Measurements from ENCODE around the gene H2BK1.

Gene H2BK1

GRCh38 chr7:151168003-151168786 is 42.1 kb downstream of the H2BK1 start:
- Histone ChIP-seq H3K27me3 (replicated peaks) (peaks cover 59% of the 10 kb centered on the region), H3K36me3 (replicated peaks) (no peaks in the 10 kb centered on the region), H3K4me3 (ENCODE audit: low read depth, low read length) (peak overlapping the region; percentile 32), H3K27ac (no peak overlapping the region)
- DNase-seq, result no peak
- peak; percentile 59 for TF ChIP-seq CTCF (IDR thresholded peaks at IDR 0.05; ENCODE audit: low read depth, low read length, missing control alignments)
- in situ Hi-C loops (cut with HindIII; ENCODE audit: low pct_ligation_motif_present, low sequenced_read_pairs), result no loop called here

GRCh38 chr7:151167197-151167961 is 42.9 kb downstream of the H2BK1 start, which contains the start of gene GBX1:
TSS of gene GBX1 (minus strand) at chr7:151167694. CDS start at chr7:151167548, 146 bp downstream.
- Histone ChIP-seq H3K4me3 (ENCODE audit: low read depth, low read length) (peak within 1 kb of the TSS; percentile 32), H3K27ac (no peak within 1 kb of the TSS), H3K27me3 (replicated peaks) (peaks cover 59% of the 10 kb centered on the region), H3K36me3 (replicated peaks) (no peaks in the 10 kb centered on the region)
- in situ Hi-C loops (cut with HindIII; ENCODE audit: low pct_ligation_motif_present, low sequenced_read_pairs), result no loop called here
- TF ChIP-seq CTCF (IDR thresholded peaks at IDR 0.05; ENCODE audit: low read depth, low read length, missing control alignments), result no peak
- no peak for DNase-seq

GRCh38 chr7:151166629-151167196 is 43.6 kb downstream of the H2BK1 start:
- H3K4me3 ChIP-seq (ENCODE audit: low read depth, low read length), result no peak overlapping the region
- DNase-seq, result no peak
- no peaks in the 10 kb centered on the region for H3K36me3 ChIP-seq (replicated peaks)
- peaks cover 61% of the 10 kb centered on the region for H3K27me3 ChIP-seq (replicated peaks)
- in situ Hi-C loops (cut with HindIII; ENCODE audit: low pct_ligation_motif_present, low sequenced_read_pairs), result no loop called here
- no peak overlapping the region for H3K27ac ChIP-seq
- TF ChIP-seq CTCF (IDR thresholded peaks at IDR 0.05; ENCODE audit: low read depth, low read length, missing control alignments), result peak; percentile 1

- in situ Hi-C loops (cut with HindIII; ENCODE audit: low pct_ligation_motif_present, low sequenced_read_pairs), result no loop called here
- no peaks in the 10 kb centered on the region for H3K36me3 ChIP-seq (replicated peaks)
- H3K27me3 ChIP-seq (replicated peaks), result peaks cover 36% of the 10 kb centered on the region
- DNase-seq, result no peak
- no peak for TF ChIP-seq CTCF (IDR thresholded peaks at IDR 0.05; ENCODE audit: low read depth, low read length, missing control alignments)
- no peak overlapping the region for H3K27ac ChIP-seq
- no peak overlapping the region for H3K4me3 ChIP-seq (ENCODE audit: low read depth, low read length)
Observed at GRCh38 chr7:151161757-151162156, 48.5 kb downstream of the H2BK1 start.

Measured in brain microvascular endothelial cell (primary cell).